Activated gamma-delta T cell (primary cell): ENCODE measurements around the gene DLG2.

Experiments used
- DNase-seq: peaks from one replicate; lab custom pipeline; 2025; lab: John Stamatoyannopoulos, UW

Gene DLG2

DNA sequence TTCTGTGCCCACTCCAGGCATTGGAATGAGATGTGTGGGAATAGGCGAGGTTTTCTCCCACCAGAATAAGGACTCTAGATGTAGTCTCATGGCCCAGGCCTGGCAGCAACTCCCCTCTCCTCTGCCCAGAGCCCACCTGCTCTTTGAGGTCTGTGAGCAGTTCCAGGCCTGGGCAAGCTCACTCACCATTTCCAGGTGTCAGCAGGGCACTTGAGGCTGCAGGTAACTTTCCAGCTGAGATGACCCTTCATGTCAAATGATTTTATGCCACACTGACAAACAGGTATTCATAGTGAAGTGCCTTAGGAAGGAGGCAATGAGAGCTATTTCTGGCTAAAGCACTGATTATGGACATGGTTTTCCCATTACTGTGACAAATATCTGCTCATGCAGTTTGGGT lies 2217.7 kb downstream of the DLG2 start:
- no peak for DNase-seq

DNA sequence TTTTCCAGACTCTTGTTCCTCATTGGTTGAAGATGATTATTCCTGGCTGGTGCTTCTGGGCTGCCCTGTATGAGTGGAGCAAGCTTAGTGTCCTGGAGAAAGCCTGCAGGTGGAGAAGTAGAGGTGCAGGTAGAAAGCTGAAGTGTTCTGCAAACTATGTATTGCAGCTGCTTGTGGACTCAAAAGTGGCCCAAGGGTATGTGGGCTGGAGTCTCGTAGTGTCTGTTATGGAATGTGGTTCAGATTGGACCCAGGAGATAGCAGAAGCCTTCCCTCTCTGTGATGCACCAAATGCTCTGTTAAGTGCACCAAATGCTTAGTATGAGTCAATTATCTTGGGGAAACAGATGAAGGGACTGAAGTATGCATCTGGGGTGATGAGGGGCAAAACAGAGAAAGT lies 2218.2 kb downstream of the DLG2 start:
- DNase-seq: no peak
